B cell (primary cell): ENCODE data around the gene FYN. TPM values are rescaled to one million over a fixed set of nuclear protein-coding genes. Genes with fewer than 3 reads are reported as not detected.

ENCODE experiments used
- ATAC-seq: fragments of 200-7000 bp; cut with Tn5 transposase; one replicate; pipeline ENCODE4 v1.10.0; 2021; ENCODE audit warnings: low read depth, mild to moderate bottlenecking, moderate number of reproducible peaks, moderate library complexity
- CTCF ChIA-PET: fragments of 350-600 bp; sonication (Branson Sonifier 250); formaldehyde crosslinking; loops from one replicate; lab custom pipeline; 2021; ENCODE audit warnings: antibody characterized with exemption, inconsistent platforms; lab: Charles Lee
- POLR2A ChIA-PET: fragments of 350-600 bp; sonication (Branson Sonifier 250); formaldehyde crosslinking; loops from one replicate; lab custom pipeline; 2021; ENCODE audit warnings: antibody characterized with exemption; lab: Charles Lee
- DNase-seq: peaks from one replicate; pipeline ENCODE4 v3.0.0; 2013
- H2AFZ ChIP-seq: 2 replicates; pipeline ENCODE4 v1.6.1; 2012; ENCODE audit warnings: mild to moderate bottlenecking, low read depth, low read length; ENCODE audit not compliant: insufficient read depth, poor library complexity, severe bottlenecking
- H3K27ac ChIP-seq, 2 donors: 1 replicate in 1 of 2; 2 replicates in 1 of 2; pipeline ENCODE4 v1.5.1; 2012 to 2013; ENCODE audit warnings: low read length in 2 of 2, mild to moderate bottlenecking in 2 of 2, moderate library complexity in 1 of 2
- H3K27me3 ChIP-seq, 4 experiments: fragments of 200-600 bp in 1 of 4; sonication (generic) in 1 of 4; replicated peaks in 1 of 4; 1 replicate in 2 of 4; 2 replicates in 2 of 4; pipeline versions ENCODE4 v1.6.1 to v1.7.0; 2013 to 2016; ENCODE audit warnings: low read length in 3 of 4, mild to moderate bottlenecking in 2 of 4, mixed read lengths in 1 of 4, moderate library complexity in 1 of 4; ENCODE audit not compliant: insufficient read depth in 4 of 4, control insufficient read depth in 3 of 4; ENCODE audit errors: control extremely low read depth in 1 of 4
- H3K36me3 ChIP-seq, 2 experiments: replicated peaks in 1 of 2; 1 replicate in 1 of 2; 2 replicates in 1 of 2; pipeline versions ENCODE4 v1.6.1 to v1.7.1; 2013; ENCODE audit warnings: low read length in 1 of 2; ENCODE audit not compliant: insufficient read depth in 2 of 2, control insufficient read depth in 1 of 2; ENCODE audit errors: control extremely low read depth in 1 of 2, extremely low read depth in 1 of 2
- H3K4me1 ChIP-seq, 2 donors: fragments of 200-600 bp in 1 of 2; sonication (generic) in 1 of 2; 1 replicate in 1 of 2; 2 replicates in 1 of 2; pipeline versions ENCODE4 v1.5.1 to v1.6.1; 2013 to 2017; ENCODE audit warnings: low read length in 2 of 2; ENCODE audit not compliant: control insufficient read depth in 2 of 2, insufficient read depth in 2 of 2
- H3K4me2 ChIP-seq: replicated peaks from 2 replicates; pipeline ENCODE3; 2012; ENCODE audit warnings: mild to moderate bottlenecking, low read depth, low read length; ENCODE audit not compliant: poor library complexity, severe bottlenecking
- H3K4me3 ChIP-seq, 5 experiments: fragments of 200-600 bp in 1 of 5; sonication (generic) in 1 of 5; 1 replicate in 3 of 5; 2 replicates in 2 of 5; pipeline versions ENCODE4 v1.5.1 to v1.7.0; 2011 to 2016; ENCODE audit warnings: low read length in 4 of 5, mild to moderate bottlenecking in 4 of 5, low read depth in 2 of 5, control low read depth in 1 of 5, moderate library complexity in 1 of 5; ENCODE audit not compliant: insufficient read depth in 1 of 5; ENCODE audit errors: control extremely low read depth in 1 of 5, extremely low read depth in 1 of 5
- H3K79me2 ChIP-seq: fragments of 200-600 bp; sonication (generic); one replicate; pipeline ENCODE4 v1.6.0; 2016; ENCODE audit warnings: low read length; ENCODE audit not compliant: control insufficient read depth, insufficient read depth
- H3K9ac ChIP-seq: fragments of 200-600 bp; sonication (generic); 2 replicates; pipeline ENCODE4 v1.6.1; 2017; ENCODE audit warnings: mild to moderate bottlenecking, low read length, moderate library complexity
- H3K9me3 ChIP-seq, 3 donors: one replicate each; pipeline versions ENCODE4 v1.6.1 to v1.7.1; 2013; ENCODE audit warnings: low read length in 2 of 3; ENCODE audit not compliant: control insufficient read depth in 2 of 3, insufficient read depth in 1 of 3; ENCODE audit errors: control extremely low read depth in 1 of 3
- H4K20me1 ChIP-seq: 2 replicates; pipeline ENCODE4 v1.6.0; 2012; ENCODE audit warnings: mild to moderate bottlenecking, low read length; ENCODE audit not compliant: insufficient read depth, control insufficient read depth, poor library complexity, severe bottlenecking
- H3K27ac Mint-ChIP-seq: one replicate; pipeline ENCODE4 v1.8.0; 2021; ENCODE audit warnings: mixed read lengths
- H3K27me3 Mint-ChIP-seq: one replicate; pipeline ENCODE4 v1.8.0; 2021; ENCODE audit warnings: mixed read lengths
- H3K4me1 Mint-ChIP-seq: one replicate; pipeline ENCODE4 v1.8.0; 2021; ENCODE audit warnings: mixed read lengths
- H3K4me3 Mint-ChIP-seq: one replicate; pipeline ENCODE4 v1.8.0; 2021; ENCODE audit warnings: mixed read lengths
- H3K9me3 Mint-ChIP-seq: one replicate; pipeline ENCODE4 v1.8.0; 2022; ENCODE audit warnings: mixed read lengths; ENCODE audit not compliant: insufficient read depth
- EZH2 ChIP-seq: IDR thresholded peaks from 2 replicates; pipeline ENCODE4 v1.6.1; 2012; ENCODE audit warnings: borderline replicate concordance, low read depth, mild to moderate bottlenecking, moderate library complexity, low read length; ENCODE audit not compliant: insufficient read depth, poor library complexity, severe bottlenecking
- WGBS: methylation state at CpG from one replicate; pipeline ENCODE4 v1.1.5; 2013; ENCODE audit warnings: missing lambda C conversion rate; ENCODE audit not compliant: insufficient coverage; 5-methylcytosine and 5-hydroxymethylcytosine counted together
- intact Hi-C: fragments of 100-400 bp; cut with micrococcal nuclease; formaldehyde crosslinking; loops from one replicate; pipeline ENCODE4 v1.10.0; 2022
- polyA plus RNA-seq: library from polyadenylated mRNA; depleted of rRNA; stranded (reverse); fragments of >200 nt; gene quantifications from 2 replicates; pipeline ENCODE4 v1.2.3, GENCODE V29; 2012
- total RNA-seq, 2 donors: library from RNA; stranded (reverse); fragments of 120-200 nt in 1 of 2; gene quantifications; 1 replicate in 1 of 2; 2 replicates in 1 of 2; pipeline versions ENCODE4 v1.2.3 to v1.2.4, GENCODE V29; 2013 to 2022
- TF ChIP-seq, protein P1 (sequence below): fragments of 200-600 bp; IDR thresholded peaks from one replicate; pipeline ENCODE4 v1.8.0; 2022; ENCODE audit warnings: antibody characterized with exemption, mild to moderate bottlenecking

FYN gene
- total and polyA plus RNA-seq, 2 donors (not counting 1 experiment from before 2014, with no cell fraction given) = 54.1 to 94.0 TPM

DNA sequence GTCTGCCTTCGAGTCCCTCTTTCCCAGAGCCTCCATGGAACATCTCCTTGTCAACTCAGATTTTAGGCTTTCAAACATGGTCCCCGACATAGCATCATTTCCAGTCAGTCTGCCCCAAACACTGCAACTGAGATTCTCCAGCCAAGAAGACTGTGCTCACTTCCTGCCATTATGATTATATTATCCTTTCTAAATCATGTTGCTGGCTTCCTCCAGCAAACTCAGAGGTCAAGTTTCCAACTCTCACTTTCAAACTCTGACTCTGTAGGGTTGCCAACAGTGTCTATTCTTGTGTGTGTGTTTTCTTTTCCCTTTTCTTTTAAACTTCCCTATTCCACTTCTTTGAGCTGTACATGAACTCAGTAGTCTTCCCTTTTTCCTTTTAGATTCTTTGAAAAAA, 206.4 kb downstream of the FYN start:
- Histone ChIP-seq H3K4me3 (no peak overlapping the region), H3K4me1 (peaks cover 0 to 5% of the 10 kb centered on the region in 2 donors), H3K9me3 (no peaks in the 10 kb centered on the region), H2AFZ (no peak overlapping the region), H3K27ac (no peak overlapping the region), H4K20me1 (no peaks in the 10 kb centered on the region), H3K36me3 (peaks cover 0 to 43% of the 10 kb centered on the region in 2 experiments), H3K4me2 (no peak overlapping the region), H3K27me3 (no peaks in the 10 kb centered on the region), H3K79me2 (no peaks in the 10 kb centered on the region), H3K9ac (no peak overlapping the region)
- Mint-ChIP-seq H3K4me1 (peaks cover 5% of the 10 kb centered on the region), H3K4me3 (no peak overlapping the region), H3K27me3 (no peaks in the 10 kb centered on the region), H3K9me3 (no peaks in the 10 kb centered on the region), H3K27ac (no peak overlapping the region)
- intact Hi-C loops = no loop called here
- DNase-seq (no peak), ATAC-seq (no peak)
- no peak for TF ChIP-seq EZH2
- TF ChIP-seq, protein P1, sequence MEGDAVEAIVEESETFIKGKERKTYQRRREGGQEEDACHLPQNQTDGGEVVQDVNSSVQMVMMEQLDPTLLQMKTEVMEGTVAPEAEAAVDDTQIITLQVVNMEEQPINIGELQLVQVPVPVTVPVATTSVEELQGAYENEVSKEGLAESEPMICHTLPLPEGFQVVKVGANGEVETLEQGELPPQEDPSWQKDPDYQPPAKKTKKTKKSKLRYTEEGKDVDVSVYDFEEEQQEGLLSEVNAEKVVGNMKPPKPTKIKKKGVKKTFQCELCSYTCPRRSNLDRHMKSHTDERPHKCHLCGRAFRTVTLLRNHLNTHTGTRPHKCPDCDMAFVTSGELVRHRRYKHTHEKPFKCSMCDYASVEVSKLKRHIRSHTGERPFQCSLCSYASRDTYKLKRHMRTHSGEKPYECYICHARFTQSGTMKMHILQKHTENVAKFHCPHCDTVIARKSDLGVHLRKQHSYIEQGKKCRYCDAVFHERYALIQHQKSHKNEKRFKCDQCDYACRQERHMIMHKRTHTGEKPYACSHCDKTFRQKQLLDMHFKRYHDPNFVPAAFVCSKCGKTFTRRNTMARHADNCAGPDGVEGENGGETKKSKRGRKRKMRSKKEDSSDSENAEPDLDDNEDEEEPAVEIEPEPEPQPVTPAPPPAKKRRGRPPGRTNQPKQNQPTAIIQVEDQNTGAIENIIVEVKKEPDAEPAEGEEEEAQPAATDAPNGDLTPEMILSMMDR = no peak
- 100% methylated on average over 2 of the region's 2 CpGs for WGBS
- ChIA-PET CTCF (no interaction called here), POLR2A (no interaction called here)

DNA sequence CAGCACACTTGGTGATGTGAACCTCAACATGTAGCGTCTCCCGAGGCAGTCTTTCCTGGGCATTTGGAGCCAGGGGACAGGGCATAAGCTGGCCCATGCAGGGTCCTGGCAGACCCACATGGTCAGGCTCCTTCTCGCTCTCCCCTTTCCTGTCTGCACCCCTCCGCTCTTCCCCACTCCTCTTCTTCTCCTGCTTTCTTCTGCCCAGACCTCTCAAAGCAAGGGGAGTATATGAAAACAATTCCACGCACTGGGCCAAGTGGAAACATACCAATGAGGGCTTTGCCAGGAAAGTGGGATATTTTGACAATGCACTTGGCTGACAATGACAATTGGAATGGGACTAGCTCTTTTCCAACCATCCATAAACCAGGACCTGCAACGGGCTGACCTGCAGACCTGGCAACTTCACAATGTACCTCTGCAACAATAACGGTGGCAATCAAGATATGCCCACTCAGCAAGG, 208.7 kb downstream of the FYN start:
- TF ChIP-seq EZH2 = no peak
- TF ChIP-seq, protein P1 = no peak
- H3K4me3 ChIP-seq = no peak overlapping the region
- no peaks in the 10 kb centered on the region for H3K27me3 Mint-ChIP-seq
- H3K27ac Mint-ChIP-seq = no peak overlapping the region
- H3K36me3 ChIP-seq = peaks cover 0 to 30% of the 10 kb centered on the region in 2 experiments
- no peaks in the 10 kb centered on the region for H3K9me3 Mint-ChIP-seq
- peaks cover 0 to 5% of the 10 kb centered on the region in 2 donors for H3K4me1 ChIP-seq
- H4K20me1 ChIP-seq = no peaks in the 10 kb centered on the region
- H3K9me3 ChIP-seq = no peaks in the 10 kb centered on the region
- H3K4me1 Mint-ChIP-seq = peaks cover 5% of the 10 kb centered on the region
- no peak overlapping the region for H3K4me2 ChIP-seq
- no peak overlapping the region for H3K27ac ChIP-seq
- intact Hi-C loops = no loop called here
- DNase-seq (no peak), ATAC-seq (no peak)
- no peaks in the 10 kb centered on the region for H3K79me2 ChIP-seq
- WGBS = 98% methylated on average over 4 of the region's 7 CpGs
- H2AFZ ChIP-seq = no peak overlapping the region
- H3K9ac ChIP-seq = no peak overlapping the region
- ChIA-PET POLR2A (no interaction called here), CTCF (no interaction called here)
- no peak overlapping the region for H3K4me3 Mint-ChIP-seq
- no peaks in the 10 kb centered on the region for H3K27me3 ChIP-seq
